GM18519 (cell line): ENCODE data around the gene RNASE9.
"Not testable (repeated sequence)": the region's sequence is repeated elsewhere in the genome, so short reads cannot be mapped to it uniquely, and the experiment has no call there.

Experiments used
- ATAC-seq: cut with Tn5 transposase; IDR thresholded peaks from one replicate; pipeline ENCODE4 v1.9.1; 2021; ENCODE audit warnings: mild to moderate bottlenecking, moderate library complexity; ENCODE audit not compliant: unreplicated experiment, low FRiP score

RNASE9 gene

GRCh38 chr14:20560961-20561360 is at the start of gene RNASE9:
Gene RNASE9 (minus strand): TSS chr14:20561047.
- ATAC-seq, result no peak

DNA sequence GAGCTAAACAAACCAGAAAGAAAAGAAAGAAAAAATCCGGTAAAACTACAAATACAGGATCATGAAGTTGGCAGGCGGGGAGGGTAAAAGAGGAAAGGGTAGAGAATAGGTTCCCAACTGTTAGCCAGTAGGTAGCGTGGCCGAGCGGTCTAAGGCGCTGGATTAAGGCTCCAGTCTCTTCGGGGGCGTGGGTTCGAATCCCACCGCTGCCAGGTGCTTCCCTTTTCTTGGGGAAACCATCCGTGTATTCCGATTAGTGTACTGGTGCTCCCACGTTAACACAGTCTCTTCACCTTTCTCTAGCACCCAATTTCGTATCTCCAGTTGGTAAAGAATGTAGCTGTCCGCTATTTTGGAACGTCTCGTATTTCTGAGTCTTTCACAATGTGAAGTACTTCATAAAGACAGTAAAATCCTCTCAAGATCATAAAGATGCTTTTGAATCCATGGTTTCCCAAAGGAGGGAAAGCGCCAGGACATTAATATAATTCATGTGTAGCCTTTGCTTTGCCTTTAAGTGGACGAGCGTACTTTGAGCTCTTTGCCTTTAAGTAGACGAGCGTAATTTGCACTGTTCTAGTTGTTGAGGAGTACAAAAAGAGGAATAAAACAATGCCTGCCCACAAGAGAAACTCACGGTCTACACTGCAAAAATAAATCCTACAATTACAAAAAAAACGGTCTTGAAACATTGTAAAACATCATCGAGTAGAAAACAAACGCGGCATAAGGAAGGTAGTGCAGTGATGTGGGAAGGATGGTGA is 49.3 kb upstream of the RNASE9 start:
- ATAC-seq, result no peak

DNA sequence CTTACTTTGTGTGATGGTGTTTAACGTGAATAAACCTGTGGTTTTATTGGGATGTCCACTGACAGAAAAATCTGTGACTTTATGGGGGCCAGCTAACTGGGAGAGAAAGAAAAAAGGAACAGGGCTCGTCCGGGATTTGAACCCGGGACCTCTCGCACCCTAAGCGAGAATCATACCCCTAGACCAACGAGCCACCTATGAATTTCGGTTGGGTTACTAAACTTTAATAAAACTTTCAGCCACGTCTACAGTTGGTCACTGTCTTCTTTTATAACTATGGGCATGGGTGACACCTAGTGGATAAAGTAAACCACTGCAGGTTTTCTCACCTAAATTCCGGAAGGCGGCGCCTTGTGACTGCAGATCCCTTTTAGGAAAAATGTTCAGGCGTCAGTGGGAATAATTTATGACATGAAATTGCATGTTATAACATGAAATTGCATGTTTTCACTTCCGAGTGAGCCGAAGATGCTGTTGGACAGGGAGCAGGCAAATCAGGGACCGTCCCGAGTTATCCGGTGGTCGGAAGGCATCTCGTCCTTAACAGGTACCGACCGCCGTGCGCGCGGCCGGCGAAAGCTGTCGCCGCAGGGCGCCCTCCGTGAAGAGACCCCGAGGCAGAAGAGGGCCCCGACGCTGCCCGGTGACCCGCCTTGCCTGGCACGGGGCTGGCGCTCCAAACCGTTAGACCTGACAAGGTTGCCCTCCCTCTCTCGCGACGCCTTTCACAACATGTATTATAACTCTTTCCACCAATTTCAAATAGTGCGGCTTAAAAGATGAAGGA is 48.6 kb upstream of the RNASE9 start:
- ATAC-seq, result no peak

DNA sequence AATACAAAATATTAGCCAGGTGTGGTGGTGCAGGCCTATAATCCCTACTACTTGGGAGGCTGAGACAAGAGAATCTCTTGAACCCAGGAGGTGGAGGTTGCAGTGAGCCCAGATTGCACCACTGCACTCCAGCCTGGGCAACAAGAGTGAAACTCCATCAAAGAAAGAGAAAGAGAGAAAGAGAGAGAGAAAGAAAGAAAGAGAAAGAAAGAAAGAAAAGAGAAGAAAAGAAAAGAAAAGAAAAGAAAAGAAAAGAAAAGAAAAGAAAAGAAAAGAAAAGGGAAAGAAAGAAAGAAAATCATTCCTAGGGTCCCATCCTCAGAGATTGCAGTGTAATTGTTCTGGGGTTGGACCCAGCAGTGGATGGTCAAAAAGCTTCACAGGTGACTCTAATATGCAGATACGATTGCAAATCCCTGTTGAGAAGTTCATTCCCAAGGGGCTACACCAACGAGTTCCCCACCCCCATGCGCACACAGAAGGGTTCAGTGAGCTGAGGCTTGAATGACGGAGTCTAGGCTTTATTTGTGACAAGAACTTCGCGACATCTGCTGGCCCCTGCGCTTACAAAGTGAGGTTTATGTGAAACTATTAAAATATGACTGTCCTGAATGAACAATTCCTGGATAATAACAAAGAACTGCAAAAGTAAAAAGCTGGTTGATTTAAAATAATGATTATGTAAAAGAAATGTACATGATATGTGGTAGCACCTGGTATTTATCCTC is 47.7 kb upstream of the RNASE9 start:
- ATAC-seq, result no peak

DNA sequence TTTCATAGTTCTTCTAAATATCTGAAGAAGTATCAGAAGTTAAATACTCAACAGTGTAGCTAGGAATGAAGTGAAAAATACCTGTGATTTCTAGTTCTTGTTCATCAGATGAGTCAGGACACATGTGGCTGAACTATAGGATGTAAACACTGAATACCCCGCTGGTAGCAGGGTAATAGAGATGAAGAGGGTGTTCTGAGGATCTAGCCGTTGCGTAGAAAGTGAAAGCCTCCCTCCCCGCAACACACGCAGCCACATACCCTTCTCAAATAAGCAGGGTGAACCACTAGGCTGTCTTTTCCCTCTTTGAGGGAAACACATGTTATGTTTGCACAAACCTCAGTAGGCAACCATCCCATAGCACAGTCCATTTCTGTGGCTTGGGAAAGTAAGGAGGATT is 46.8 kb upstream of the RNASE9 start:
- ATAC-seq, result no peak

DNA sequence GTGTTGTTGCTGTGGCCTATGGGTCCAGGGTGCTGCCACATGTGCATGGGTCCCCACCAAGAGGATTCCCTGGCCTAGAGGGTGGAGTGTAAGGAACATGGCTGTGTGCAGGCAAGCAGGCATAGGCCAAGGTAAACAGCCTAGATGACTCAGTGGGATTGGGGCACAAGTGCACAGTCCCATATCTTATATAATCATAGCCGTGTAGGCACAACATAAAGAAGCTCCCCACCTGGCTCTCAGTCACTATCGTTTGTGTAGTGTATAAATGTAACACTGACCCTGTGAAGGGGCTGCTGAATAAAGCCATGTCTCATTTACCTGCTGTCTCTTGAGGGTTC is 46.0 kb upstream of the RNASE9 start:
- no peak for ATAC-seq

- no peak for ATAC-seq
These were observed 45.5 kb upstream of the RNASE9 start for GRCh38 chr14:20606190-20606901.

GRCh38 chr14:20603813-20604690 is 43.2 kb upstream of the RNASE9 start:
- ATAC-seq, result no peak

DNA sequence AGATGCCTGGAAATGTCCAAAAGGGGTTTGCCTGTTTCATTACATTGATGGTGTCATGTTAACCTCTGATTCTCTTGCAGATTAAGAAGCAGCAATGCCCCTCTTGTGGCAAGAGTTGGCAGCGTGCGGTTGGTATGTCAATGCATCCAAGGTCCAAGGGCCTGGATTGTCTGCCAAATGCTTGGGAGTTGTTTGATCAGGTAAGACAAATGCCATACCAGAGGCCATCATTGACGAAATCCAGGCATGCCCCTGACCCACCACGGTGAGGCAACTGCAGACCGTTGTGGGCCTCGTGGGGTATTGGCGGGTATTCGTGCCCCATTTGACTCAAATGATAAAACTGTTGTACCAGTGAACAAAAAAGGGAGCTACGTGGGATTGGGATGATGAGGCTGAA is 41.7 kb upstream of the RNASE9 start:
- no peak for ATAC-seq

DNA sequence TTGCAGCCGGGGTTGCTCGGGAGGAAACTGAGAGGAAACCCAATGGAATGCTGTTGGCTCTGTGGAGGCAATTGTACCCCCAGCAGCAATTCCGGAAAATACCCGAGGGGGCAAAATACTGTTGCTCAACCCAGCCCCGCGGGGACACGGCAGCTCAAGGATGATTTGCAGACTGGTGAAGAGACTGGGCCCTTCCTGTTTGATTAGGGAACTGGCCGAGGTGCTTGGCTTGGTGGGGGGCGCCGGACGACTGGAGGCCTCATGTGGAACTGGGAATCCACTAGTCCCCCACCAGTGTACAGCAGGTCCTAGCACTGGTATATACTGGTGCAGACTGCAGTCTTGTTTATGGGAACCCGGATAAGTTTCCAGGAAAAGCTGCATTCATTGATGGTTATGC is 40.7 kb upstream of the RNASE9 start:
- ATAC-seq, result no peak

DNA sequence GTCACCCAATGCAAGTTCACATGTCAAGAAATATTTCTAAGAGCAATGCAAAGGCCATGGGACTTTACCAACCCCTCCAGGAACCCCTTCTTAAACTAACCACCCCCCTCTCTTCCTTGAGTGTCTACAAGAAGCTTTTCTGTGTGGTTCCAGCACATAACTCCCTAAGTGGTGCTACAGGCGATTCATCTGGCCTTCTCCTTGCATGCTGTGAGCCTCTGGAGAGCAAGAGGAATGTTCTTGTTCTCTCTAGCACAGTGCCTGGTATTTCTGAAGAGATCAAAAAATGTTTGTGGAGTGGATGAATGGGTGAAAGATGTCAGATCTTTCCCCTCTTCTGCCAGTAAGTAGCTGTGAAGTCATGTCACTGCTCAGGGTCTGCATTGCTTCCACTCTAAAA is 36.3 kb upstream of the RNASE9 start:
- no peak for ATAC-seq

DNA sequence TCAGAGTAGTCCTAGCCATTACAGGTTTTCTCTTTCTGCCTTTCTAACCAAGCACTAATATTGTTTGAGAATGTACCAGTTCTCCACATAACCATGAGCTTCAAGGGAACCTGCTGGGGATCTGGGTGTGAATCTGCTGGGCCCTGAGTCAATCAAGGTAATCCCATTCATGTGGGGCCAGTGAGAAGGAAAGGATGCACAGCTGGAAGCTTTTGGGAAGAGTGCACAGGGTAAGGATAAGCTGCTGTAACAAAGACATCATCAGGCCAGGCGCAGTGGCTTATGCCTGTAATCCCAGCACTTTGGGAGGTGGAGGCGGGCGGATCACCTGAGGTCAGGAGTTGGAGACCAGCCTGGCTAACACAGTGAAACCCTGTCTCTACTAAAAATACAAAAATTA is 34.9 kb upstream of the RNASE9 start:
- not testable (repeated sequence) for ATAC-seq

DNA sequence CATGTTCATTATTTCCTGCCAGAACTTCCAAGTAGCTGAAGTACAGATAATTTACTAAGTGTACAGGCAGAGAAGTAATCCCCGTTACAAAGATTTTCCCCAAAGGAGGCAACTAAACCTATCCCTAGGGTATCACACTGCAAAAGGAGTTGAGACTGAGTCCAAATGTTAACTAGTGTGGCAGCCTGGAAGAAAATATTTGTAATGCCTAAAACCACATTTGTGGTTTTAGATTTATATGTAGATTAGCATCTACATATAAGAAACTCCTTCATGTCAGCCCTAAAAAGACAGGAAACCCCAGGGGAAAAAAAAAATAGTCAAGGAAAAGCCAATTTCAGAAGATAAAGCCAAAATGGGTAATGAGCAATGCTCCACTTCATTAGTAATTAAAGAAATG is 31.7 kb upstream of the RNASE9 start:
- no peak for ATAC-seq

GRCh38 chr14:20591235-20591634 is 30.4 kb upstream of the RNASE9 start, which contains the start of gene RNASE12:
Gene RNASE12 (minus strand): TSS chr14:20591376. CDS start chr14:20590723, 653 bp downstream.
- ATAC-seq, result no peak

DNA sequence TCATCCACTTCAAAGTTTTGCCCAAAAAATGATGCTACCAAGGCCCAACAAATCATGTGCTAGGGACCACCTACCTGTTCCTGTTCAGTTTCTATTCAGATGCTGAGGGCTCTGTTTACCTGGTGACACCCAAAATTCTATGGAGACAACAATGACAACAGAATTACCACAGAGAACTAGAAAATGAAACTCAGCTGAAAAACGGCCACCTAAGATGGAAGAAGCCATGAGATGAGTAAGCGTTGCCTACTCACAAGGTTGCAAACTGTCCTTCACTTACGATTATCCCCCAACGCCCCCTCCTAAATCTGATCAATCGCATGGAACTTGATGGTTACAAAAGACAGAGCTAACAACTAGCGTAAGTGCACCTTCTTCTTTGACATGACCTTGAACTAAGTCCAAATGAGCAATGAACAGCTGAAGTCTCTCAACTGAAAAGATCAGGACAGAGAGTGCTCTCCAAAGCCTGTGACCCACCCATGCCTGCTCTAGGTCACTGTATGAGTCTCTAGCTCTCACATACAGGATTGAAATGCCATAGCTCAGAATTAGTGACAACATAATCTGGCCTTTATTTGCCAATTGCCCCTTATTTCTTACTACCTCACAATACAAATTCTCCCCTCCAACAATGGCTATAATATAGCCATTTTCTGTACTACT is 26.8 kb upstream of the RNASE9 start, which contains the start of gene RNASE11:
TSS of gene RNASE11 (minus strand) at position 513 of the 666 bp plus-strand sequence.
- no peak for ATAC-seq

DNA sequence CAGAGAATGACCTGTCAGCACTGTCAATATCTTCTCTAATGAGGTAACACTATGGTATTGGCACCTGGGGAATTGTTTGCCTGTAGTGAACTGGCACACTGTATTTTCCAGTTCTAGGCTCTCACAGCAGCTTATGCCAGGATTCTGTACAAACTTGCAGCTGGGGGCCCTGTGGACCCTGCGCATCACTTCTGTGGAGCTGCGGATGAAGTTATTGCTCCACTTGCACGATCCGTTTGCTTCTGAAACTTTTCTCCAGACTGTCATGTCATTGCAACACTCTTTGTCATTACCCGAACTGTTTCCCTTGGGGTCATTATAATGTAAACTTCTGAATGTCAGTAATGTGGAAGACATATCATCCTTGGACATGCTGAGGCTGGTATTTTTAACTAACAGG is 23.1 kb upstream of the RNASE9 start:
- ATAC-seq, result no peak

DNA sequence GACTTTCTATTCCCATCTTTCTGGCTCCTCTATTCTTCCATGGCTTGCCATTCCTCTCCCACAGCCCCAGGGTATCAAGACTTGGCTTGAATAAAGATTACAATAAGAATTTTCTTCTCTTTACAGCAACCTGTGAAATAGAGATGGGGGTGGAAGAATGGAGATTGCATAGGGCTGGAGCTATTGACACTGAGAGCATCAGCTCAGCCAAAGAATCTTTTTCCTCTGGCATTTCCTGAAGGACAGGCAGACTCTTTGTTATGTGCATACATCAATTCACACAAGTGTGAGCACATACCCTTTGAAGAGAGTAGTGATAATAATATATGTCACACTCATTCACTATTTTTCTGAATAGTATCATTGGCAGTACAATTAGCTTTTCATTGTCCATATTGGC is 22.3 kb upstream of the RNASE9 start:
- ATAC-seq, result no peak

- ATAC-seq, result no peak
These were observed 19.4 kb upstream of the RNASE9 start for GRCh38 chr14:20580242-20580641.
